Measurements from ENCODE around the gene BGN.

BGN gene

DNA sequence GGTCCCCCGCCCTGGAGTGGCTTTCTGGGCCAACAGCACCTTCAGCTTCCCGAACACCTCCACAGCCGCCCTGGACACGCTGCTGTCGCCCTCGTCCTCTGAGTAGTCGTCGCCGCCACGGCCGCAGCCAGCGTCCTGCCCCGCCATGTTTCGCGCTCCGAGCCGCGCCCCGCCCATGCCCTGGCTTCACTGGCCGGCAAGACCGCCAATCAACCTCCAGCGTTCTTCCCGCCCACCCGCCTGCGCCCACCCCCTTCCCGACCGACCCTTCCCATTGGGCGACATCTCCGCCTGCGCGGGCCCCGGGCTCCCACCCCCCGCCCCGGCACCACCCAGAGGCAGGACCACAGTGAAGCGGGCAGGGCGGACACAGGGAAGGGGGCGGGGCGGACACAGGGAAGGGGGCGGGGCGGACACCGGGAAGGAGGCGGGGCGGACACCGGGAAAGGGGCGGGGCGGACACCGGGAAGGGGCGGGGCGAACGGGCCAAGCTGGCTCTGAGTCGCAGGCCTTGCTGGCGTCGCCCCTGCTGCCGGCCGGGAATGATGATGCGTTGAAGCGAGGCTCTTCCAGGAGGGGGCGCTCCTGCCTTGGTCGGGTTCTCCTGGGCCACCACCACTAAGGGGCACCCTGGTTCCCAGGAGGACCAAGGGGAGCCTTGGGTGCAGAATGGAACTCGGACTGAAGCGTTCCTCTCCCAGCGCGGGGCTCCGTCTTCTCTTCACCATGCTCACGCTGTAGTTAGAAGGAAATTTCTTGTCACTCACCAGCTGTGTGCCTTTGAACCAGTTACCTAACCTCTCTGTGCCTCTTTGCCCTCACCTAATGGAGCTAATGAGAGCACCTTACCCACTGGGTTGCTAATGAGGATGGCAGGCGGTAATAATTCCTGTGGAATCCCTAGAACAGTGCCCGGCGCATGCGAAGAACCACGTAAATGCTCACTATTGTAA is 24.1 kb upstream of the BGN start, which contains the start of gene HAUS7:
Gene HAUS7 (minus strand): TSS at position 166 of the 953 bp plus-strand sequence. CDS start 19 bp downstream, at position 147.
- Mint-ChIP-seq H3K36me3 (ENCODE audit: low read depth) (peaks cover 3% of the 10 kb centered on the region), H3K27ac (peak within 1 kb of the TSS; percentile 86 to 93 (median 90)), H3K9me3 (peaks cover 11% of the 10 kb centered on the region), H3K27me3 (ENCODE audit: low read depth) (no peaks in the 10 kb centered on the region), H3K4me3 (peak within 1 kb of the TSS; percentile 80 to 87 (median 87)), H3K4me1 (peaks cover 14% of the 10 kb centered on the region)
- TF ChIP-seq CTCF (IDR thresholded peaks at IDR 0.05; ENCODE audit: unreplicated experiment in 3 of 3) = peak; percentile 52 to 68 (median 59)

DNA sequence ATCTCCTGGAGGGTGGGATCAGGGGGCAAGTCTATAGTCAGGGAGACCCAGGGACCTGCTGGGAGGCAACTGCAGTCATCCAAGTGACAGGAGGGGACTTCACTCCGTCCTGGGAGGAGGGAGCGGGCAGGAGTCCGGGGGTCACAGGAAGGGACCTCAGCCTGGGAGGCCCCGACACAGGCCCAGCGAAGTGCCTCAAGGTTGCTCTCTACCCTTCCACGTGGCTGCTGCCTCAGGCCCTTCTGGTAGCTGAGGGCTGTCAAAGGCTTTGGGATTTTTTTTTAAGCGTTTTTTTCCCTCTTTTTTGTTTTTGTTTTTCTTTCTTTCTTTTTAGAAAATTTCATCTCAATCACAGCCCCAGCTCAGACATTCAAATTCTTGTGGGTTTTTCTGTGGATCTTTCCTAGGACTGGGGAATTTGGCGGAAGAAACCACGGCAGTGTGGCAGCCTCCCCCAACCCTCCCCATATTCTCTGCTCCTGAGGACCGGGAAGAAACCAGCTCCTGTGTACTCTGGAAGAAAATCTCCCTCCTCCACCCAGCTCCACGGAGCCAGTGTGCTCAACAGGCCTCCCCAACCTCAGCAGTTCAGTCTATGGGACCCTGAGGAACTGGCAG is 23.0 kb upstream of the BGN start:
- Mint-ChIP-seq H3K36me3 (ENCODE audit: low read depth) (peaks cover 3% of the 10 kb centered on the region), H3K27me3 (ENCODE audit: low read depth) (no peaks in the 10 kb centered on the region), H3K4me1 (peaks cover 20% of the 10 kb centered on the region), H3K4me3 (peak overlapping the region in 1 of 3 experiments; percentile 42), H3K9me3 (peaks cover 16% of the 10 kb centered on the region), H3K27ac (peak overlapping the region; percentile 86 to 95 (median 93))
- TF ChIP-seq CTCF (IDR thresholded peaks at IDR 0.05; ENCODE audit: unreplicated experiment in 3 of 3) = no peak

- no peak for TF ChIP-seq CTCF (IDR thresholded peaks at IDR 0.05; ENCODE audit: unreplicated experiment in 3 of 3)
- Mint-ChIP-seq H3K27ac (peak overlapping the region; percentile 67 to 93 (median 86)), H3K9me3 (peaks cover 12% of the 10 kb centered on the region), H3K27me3 (ENCODE audit: low read depth) (no peaks in the 10 kb centered on the region), H3K4me1 (peaks cover 20% of the 10 kb centered on the region), H3K36me3 (ENCODE audit: low read depth) (no peaks in the 10 kb centered on the region), H3K4me3 (peak overlapping the region; percentile 22 to 53 (median 42))
Observed at GRCh38 chrX:153473126-153473525, 21.7 kb upstream of the BGN start.

GRCh38 chrX:153474266-153474665 is 20.5 kb upstream of the BGN start:
- Mint-ChIP-seq H3K36me3 (ENCODE audit: low read depth) (no peaks in the 10 kb centered on the region), H3K27me3 (ENCODE audit: low read depth) (no peaks in the 10 kb centered on the region), H3K27ac (peak overlapping the region in 2 of 3 experiments; percentile 44 to 93), H3K4me3 (peak overlapping the region in 1 of 3 experiments; percentile 52), H3K4me1 (peaks cover 20% of the 10 kb centered on the region), H3K9me3 (peaks cover 12% of the 10 kb centered on the region)
- TF ChIP-seq CTCF (IDR thresholded peaks at IDR 0.05; ENCODE audit: unreplicated experiment in 3 of 3) = no peak

DNA sequence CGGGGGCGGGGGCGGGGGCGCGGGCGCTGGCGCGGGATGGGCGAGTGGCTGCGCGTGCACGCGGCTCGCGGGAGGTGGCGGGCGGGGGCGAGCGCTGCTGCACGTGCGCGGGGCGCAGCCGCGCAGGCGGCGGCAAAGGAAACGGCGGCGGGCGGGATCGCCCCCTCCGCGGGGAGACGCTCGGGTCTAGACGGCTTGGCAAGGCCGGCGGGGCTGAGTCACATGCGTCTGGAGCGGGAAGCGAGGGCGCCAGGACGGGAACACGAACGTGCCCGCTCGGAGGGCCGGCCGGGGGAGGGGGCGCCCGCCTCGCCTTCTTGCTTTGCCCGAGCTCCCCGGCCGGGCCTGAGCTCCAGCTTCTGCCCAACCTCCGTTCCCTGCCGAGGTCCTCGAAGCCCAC is 20.1 kb upstream of the BGN start:
- Mint-ChIP-seq H3K9me3 (peaks cover 12% of the 10 kb centered on the region), H3K4me1 (peaks cover 20% of the 10 kb centered on the region), H3K36me3 (ENCODE audit: low read depth) (no peaks in the 10 kb centered on the region), H3K27me3 (ENCODE audit: low read depth) (no peaks in the 10 kb centered on the region), H3K27ac (peak overlapping the region in 1 of 3 experiments; percentile 88), H3K4me3 (no peak overlapping the region)
- no peak for TF ChIP-seq CTCF (IDR thresholded peaks at IDR 0.05; ENCODE audit: unreplicated experiment in 3 of 3)

All from nephron (organoid).